Panc1 (cell line): Measurements from ENCODE around the gene MEIOSIN. TPM values are rescaled to one million over a fixed set of nuclear protein-coding genes. Genes with fewer than 3 reads are reported as not detected.

Experiments used
- ATAC-seq: fragments of 200-7000 bp; cut with Tn5 transposase; 2 replicates; pipeline ENCODE4 v1.9.1; 2020; ENCODE audit warnings: mild to moderate bottlenecking, moderate library complexity
- BruUV-seq: library from RNA; stranded (reverse); fragments of 400-500 nt; replicated peaks from 2 replicates; lab custom pipeline; 2021; lab: Mats Ljungman, UMichigan
- CTCF ChIA-PET: fragments of 300-600 bp; sonication (Branson Sonifier 250); formaldehyde crosslinking; loops from one replicate; lab custom pipeline; 2022; ENCODE audit warnings: antibody characterized with exemption; lab: Charles Lee
- POLR2A ChIA-PET: fragments of 300-600 bp; sonication (Branson Sonifier 250); formaldehyde crosslinking; loops from one replicate; lab custom pipeline; 2022; ENCODE audit warnings: antibody characterized with exemption; lab: Charles Lee
- DNase-seq: peaks from one replicate; pipeline ENCODE4 v3.0.0-alpha.2; 2010; ENCODE audit warnings: low read depth, low spot score
- H3K27ac ChIP-seq: 2 replicates; pipeline ENCODE4 v1.5.1; 2011; ENCODE audit warnings: mild to moderate bottlenecking, low read length, inconsistent platforms
- H3K27me3 ChIP-seq: fragments of 200-500 bp; sonication (Bioruptor generic); 2 replicates; pipeline ENCODE4 v1.6.0; 2014; ENCODE audit warnings: low read length, inconsistent platforms; ENCODE audit not compliant: control insufficient read depth, insufficient read depth
- H3K36me3 ChIP-seq: fragments of 200-500 bp; sonication (Bioruptor generic); 2 replicates; pipeline ENCODE4 v1.5.1; 2014; ENCODE audit warnings: inconsistent platforms, mild to moderate bottlenecking, low read length, moderate library complexity; ENCODE audit not compliant: control insufficient read depth, insufficient read depth
- H3K4me1 ChIP-seq: 2 replicates; pipeline ENCODE4 v1.5.1; 2011; ENCODE audit warnings: inconsistent platforms, mild to moderate bottlenecking, low read length, moderate library complexity; ENCODE audit not compliant: control insufficient read depth, insufficient read depth
- H3K4me3 ChIP-seq, 2 experiments: 2 replicates each; pipeline ENCODE4 v1.5.1; 2011 to 2012; ENCODE audit warnings: low read depth in 2 of 2, low read length in 2 of 2, mild to moderate bottlenecking in 2 of 2, inconsistent platforms in 1 of 2, moderate library complexity in 1 of 2
- H3K9me3 ChIP-seq: fragments of 200-500 bp; sonication (Bioruptor generic); 2 replicates; pipeline ENCODE4 v1.5.1; 2014; ENCODE audit warnings: low read depth, mild to moderate bottlenecking, inconsistent platforms, low read length, moderate library complexity; ENCODE audit not compliant: control insufficient read depth, insufficient read depth
- POLR2AphosphoS5 ChIP-seq: IDR thresholded peaks from 2 replicates; pipeline ENCODE4 v1.6.1; 2012; ENCODE audit warnings: mild to moderate bottlenecking, low read depth, low read length, moderate library complexity
- SIN3A ChIP-seq: IDR thresholded peaks from 2 replicates; pipeline ENCODE4 v1.6.1; 2012; ENCODE audit warnings: low read depth, mild to moderate bottlenecking, low read length, moderate library complexity, borderline replicate concordance; ENCODE audit not compliant: insufficient read depth
- TCF7L2 ChIP-seq: IDR thresholded peaks from 2 replicates; pipeline ENCODE4 v1.6.1; 2011; ENCODE audit warnings: mild to moderate bottlenecking, low read depth, low read length, inconsistent platforms
- in situ Hi-C: cut with HindIII; loops from 2 replicates; pipeline ENCODE4 v1.10.0; 2016; ENCODE audit warnings: low sequenced_read_pairs, low pct_unique_long_range_greater_than_20kb
- intact Hi-C: fragments of 100-400 bp; cut with micrococcal nuclease; formaldehyde crosslinking; loops from one replicate; pipeline ENCODE4 v1.10.0; 2022; ENCODE audit not compliant: unreplicated experiment
- total RNA-seq: library from RNA; stranded (reverse); gene quantifications from one replicate; pipeline ENCODE4 v1.2.1, GENCODE V29; 2021; ENCODE audit not compliant: unreplicated experiment
- TF ChIP-seq, protein P1 (sequence below): fragments of 450-650 bp; IDR thresholded peaks from 2 replicates; pipeline ENCODE4 v1.5.1; 2017; ENCODE audit warnings: mild to moderate bottlenecking
- TF ChIP-seq, protein P2 (sequence below), 2 experiments: IDR thresholded peaks; 2 replicates each; pipeline ENCODE4 v1.6.1; 2011 to 2012; ENCODE audit warnings: low read depth in 2 of 2, control low read depth in 1 of 2, low read length in 1 of 2, mild to moderate bottlenecking in 1 of 2, moderate library complexity in 1 of 2; ENCODE audit not compliant: insufficient read depth in 1 of 2

Gene MEIOSIN
- total RNA-seq, 1 experiment from 2014 or later, result not detected

DNA sequence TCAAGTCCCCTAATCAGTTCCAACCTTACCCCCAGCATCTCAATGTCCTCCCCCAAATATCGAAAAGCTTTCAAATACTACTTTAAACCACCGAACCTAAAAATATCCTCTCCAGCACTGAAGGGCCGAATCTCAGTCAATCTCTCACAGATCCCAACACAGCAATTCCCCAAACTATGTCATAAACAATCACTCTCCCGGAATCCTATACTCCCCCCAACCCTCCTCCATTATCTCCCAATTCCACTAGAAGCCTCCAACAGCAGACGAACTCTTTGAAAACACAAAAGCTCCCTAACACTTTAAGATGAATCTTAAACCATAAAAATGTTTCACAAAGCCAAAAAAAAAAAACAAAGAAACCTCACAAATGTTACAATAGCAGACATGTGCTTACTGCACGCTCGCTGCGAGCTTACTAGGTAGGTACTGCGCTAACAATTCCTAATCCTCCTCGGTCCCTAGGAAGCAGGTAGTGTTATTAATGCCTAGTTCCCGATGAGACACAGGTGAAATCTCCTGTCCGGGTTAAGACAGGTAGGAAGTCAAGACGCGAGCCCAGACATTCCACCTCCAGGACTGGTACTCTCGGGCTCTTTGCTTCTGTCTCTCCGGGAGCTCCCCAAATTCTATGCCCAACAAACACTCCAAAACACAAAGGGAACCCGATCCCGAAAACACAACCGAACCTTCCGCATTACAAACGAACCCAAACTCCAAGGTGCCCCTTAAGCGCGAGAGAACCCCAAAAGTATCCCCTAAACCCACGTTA is 16.7 kb upstream of the MEIOSIN start:
- H3K27me3 ChIP-seq, result no peaks in the 10 kb centered on the region
- TF ChIP-seq, protein P1, sequence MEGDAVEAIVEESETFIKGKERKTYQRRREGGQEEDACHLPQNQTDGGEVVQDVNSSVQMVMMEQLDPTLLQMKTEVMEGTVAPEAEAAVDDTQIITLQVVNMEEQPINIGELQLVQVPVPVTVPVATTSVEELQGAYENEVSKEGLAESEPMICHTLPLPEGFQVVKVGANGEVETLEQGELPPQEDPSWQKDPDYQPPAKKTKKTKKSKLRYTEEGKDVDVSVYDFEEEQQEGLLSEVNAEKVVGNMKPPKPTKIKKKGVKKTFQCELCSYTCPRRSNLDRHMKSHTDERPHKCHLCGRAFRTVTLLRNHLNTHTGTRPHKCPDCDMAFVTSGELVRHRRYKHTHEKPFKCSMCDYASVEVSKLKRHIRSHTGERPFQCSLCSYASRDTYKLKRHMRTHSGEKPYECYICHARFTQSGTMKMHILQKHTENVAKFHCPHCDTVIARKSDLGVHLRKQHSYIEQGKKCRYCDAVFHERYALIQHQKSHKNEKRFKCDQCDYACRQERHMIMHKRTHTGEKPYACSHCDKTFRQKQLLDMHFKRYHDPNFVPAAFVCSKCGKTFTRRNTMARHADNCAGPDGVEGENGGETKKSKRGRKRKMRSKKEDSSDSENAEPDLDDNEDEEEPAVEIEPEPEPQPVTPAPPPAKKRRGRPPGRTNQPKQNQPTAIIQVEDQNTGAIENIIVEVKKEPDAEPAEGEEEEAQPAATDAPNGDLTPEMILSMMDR, result no peak
- no peak for TF ChIP-seq POLR2AphosphoS5
- TF ChIP-seq, protein P2, sequence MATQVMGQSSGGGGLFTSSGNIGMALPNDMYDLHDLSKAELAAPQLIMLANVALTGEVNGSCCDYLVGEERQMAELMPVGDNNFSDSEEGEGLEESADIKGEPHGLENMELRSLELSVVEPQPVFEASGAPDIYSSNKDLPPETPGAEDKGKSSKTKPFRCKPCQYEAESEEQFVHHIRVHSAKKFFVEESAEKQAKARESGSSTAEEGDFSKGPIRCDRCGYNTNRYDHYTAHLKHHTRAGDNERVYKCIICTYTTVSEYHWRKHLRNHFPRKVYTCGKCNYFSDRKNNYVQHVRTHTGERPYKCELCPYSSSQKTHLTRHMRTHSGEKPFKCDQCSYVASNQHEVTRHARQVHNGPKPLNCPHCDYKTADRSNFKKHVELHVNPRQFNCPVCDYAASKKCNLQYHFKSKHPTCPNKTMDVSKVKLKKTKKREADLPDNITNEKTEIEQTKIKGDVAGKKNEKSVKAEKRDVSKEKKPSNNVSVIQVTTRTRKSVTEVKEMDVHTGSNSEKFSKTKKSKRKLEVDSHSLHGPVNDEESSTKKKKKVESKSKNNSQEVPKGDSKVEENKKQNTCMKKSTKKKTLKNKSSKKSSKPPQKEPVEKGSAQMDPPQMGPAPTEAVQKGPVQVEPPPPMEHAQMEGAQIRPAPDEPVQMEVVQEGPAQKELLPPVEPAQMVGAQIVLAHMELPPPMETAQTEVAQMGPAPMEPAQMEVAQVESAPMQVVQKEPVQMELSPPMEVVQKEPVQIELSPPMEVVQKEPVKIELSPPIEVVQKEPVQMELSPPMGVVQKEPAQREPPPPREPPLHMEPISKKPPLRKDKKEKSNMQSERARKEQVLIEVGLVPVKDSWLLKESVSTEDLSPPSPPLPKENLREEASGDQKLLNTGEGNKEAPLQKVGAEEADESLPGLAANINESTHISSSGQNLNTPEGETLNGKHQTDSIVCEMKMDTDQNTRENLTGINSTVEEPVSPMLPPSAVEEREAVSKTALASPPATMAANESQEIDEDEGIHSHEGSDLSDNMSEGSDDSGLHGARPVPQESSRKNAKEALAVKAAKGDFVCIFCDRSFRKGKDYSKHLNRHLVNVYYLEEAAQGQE (IDR thresholded peaks at IDR 0.05; ENCODE audit: insufficient read depth in 1 of 2, low read depth in 2 of 2, low read length in 1 of 2), result no peak
- peaks cover 15% of the 10 kb centered on the region for H3K4me1 ChIP-seq
- peak overlapping the region; percentile 72 to 92 for H3K4me3 ChIP-seq
- in situ Hi-C loops, result no loop called here
- H3K9me3 ChIP-seq, result no peaks in the 10 kb centered on the region
- ATAC-seq (peak; percentile 28; the same call in 1 of the 2 replicates), DNase-seq (no peak)
- CTCF ChIA-PET, result interaction anchor here (0.7 to 1.0 kb wide), 3 partner anchors 18 to 100 kb away, joined by 4 to 8 read pairs (median 4); no protein-coding TSS in a partner anchor
- intact Hi-C loops, result no loop called here
- H3K27ac ChIP-seq, result peak overlapping the region; percentile 96
- H3K36me3 ChIP-seq, result no peaks in the 10 kb centered on the region
- POLR2A ChIA-PET, result interaction anchor here (1.2 kb wide), 1 partner anchor 53 kb away, joined by 3 read pairs; the partner anchor contains the start of gene SIX5
- TSS peak; percentile 92 for BruUV-seq

DNA sequence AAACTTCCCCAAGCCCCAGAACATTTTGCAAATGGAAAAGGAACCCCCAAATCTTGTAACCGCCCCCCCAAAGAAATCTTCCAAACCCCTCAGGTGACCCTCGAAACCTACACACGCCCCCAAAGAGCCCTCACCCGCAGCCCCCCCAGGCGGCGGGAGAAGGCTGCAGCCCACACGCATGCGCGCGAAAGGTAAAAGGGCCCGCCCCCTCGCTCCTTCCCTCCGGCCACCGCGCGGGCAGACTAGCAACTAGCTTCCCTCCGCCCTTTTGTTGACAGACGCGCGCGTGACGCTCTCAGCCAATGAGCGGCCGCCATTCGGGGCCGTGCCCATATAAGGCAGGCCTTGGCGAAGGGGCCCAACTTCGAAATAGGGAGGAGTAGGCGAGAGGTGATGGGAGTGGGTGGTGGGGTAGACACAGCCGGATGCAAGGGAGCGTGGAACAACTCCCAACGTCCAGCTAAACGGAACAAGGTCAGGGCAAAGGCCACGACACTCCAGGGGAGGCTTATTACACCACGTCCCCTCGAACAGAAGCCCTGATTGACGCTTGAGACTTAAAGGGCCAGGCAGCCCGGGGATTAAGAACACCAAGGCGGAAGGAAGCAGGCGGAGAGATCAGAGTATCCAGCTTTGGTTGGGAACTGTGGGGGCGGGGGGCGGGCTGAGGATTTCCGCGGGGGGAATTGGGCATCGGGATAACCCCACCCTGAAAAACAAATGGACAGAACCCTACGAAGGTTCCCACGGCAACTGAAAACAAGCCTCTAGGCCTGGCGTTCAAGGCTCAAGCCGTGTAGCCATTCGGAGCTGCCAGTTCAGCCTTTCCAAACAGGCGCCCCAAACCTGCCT is 15.9 kb upstream of the MEIOSIN start:
- TF ChIP-seq, protein P2 (IDR thresholded peaks at IDR 0.05; ENCODE audit: insufficient read depth in 1 of 2, low read depth in 2 of 2, low read length in 1 of 2), result 0 out of 4 replicates have a peak, but pooled peaks of 1 of the 2 experiments have one; percentile 13
- peak; percentile 93 for TF ChIP-seq TCF7L2
- peak; percentile 26; the same call in 1 of the 2 replicates for TF ChIP-seq SIN3A
- TF ChIP-seq POLR2AphosphoS5, result peak; percentile 90
- TF ChIP-seq, protein P1, result no peak
- Histone ChIP-seq H3K4me3 (peak overlapping the region; percentile 72 to 92), H3K27ac (peak overlapping the region; percentile 96), H3K27me3 (no peaks in the 10 kb centered on the region), H3K4me1 (peaks cover 15% of the 10 kb centered on the region), H3K9me3 (no peaks in the 10 kb centered on the region), H3K36me3 (no peaks in the 10 kb centered on the region)
- no TSS peak for BruUV-seq
- ChIA-PET CTCF (interaction anchor here (0.9 to 1.0 kb wide), 2 partner anchors 53 to 99 kb away, joined by 4 read pairs; no protein-coding TSS in a partner anchor), POLR2A (interaction anchor here (1.2 kb wide), 1 partner anchor 52 kb away, joined by 3 read pairs; the partner anchor contains the start of gene SIX5)
- ATAC-seq (peak; percentile 96), DNase-seq (peak; percentile 97)
- intact Hi-C loops (no loop called here), in situ Hi-C loops (no loop called here)
